Dermis microvascular lymphatic vessel endothelial cell (primary cell): Measurements from ENCODE around the gene CCDC146. TPM values are rescaled to one million over a fixed set of nuclear protein-coding genes. Genes with fewer than 3 reads are reported as not detected.
"Not testable (repeated sequence)": the region's sequence is repeated elsewhere in the genome, so short reads cannot be mapped to it uniquely, and the experiment has no call there.

ENCODE experiments used
- DNase-seq, 2 donors: peaks; one replicate each; pipeline versions ENCODE4 v3.0.0 to v3.0.0-alpha.2; 2010; ENCODE audit warnings: low read depth in 2 of 2
- total RNA-seq: library from RNA; depleted of rRNA; stranded (reverse); fragments of >200 nt; gene quantifications from 2 replicates; pipeline ENCODE4 v1.2.1, GENCODE V29; 2014

Gene CCDC146
- total RNA-seq, 1 donor from 2014 or later: 0.26 TPM

DNA sequence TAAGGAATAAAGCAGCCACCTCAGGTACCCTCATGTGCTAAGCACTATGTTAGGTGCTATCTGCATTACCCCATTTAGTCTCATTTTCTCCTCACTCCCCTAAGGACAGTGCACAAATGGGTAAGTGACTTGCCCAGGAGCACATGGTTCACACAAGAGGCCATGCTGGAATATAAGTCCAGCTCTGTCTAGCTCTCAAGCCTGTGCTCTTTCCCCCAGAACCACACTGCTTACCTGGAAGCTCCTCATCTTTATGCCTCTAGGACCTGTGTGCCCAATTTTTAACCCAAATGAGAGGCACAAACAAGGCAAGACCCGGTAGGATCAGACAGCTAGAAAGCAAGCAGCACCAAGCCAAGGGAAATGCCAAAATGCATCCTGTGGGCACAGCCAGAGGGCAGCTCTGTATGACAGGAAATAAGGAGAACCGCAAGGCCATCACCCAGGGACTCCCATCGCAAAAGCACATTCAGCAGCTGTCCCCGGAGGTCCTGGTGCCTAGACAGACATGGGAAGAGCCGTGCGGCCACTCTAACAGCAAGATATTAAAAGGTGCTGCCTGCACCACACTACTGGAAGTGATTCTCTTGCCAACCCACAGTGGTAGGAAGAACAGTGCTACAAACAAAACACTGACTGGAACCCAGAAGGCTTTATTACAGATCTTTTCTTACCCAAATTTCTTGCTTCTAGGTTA, 205.7 kb downstream of the CCDC146 start:
- peak in 1 of 2 donors; percentile 44 for DNase-seq

DNA sequence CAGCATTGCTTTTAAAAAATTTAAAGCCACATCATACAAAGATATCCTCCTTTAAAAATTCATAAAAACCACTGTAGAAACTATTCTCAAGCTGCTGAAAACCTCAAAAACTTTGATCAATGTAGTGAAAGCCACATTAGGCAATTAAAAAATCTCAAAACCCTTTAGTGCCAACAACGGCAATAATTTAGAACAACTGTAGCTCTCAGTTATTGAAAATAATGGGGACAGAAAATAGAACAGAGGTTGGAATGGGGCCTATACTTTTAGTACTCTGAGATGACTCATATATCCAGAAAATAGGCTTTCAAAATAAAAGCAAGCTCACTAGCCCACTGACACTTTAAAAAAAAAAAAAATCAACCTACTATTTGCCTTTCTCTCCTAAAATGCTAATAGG, 206.3 kb downstream of the CCDC146 start:
- DNase-seq: peak in 1 of 2 donors; percentile 49

DNA sequence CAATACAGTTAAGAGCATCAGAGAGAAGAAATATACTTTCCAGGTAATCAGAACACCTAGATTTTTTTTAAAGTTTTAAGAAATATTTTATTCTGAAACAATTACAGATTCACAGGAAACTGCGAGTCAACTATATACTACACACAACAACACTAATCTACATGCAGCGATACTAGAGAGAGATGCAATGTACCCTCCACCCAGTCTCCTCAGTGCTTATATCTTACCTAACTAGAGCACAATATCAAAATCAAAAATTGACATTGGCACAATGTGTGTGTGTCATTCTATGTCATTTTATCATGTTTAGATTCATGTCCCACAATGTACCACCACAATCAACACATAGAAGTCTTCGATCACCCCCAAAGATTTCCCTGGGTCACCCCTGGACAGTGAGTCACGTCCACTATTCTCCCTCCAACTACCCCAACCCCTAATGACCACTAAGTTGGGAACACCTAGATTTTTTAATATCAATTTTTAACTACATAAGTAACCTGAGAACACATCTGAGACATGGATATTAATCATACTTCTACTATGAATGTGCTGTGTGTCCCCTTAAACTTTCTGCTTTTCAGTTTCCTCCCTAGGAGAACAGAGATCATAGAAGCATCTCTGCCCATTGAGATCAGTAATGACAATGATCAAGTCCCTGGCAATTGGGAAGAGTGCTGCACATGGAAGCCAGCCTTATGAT, 207.2 kb downstream of the CCDC146 start:
- no peak for DNase-seq

DNA sequence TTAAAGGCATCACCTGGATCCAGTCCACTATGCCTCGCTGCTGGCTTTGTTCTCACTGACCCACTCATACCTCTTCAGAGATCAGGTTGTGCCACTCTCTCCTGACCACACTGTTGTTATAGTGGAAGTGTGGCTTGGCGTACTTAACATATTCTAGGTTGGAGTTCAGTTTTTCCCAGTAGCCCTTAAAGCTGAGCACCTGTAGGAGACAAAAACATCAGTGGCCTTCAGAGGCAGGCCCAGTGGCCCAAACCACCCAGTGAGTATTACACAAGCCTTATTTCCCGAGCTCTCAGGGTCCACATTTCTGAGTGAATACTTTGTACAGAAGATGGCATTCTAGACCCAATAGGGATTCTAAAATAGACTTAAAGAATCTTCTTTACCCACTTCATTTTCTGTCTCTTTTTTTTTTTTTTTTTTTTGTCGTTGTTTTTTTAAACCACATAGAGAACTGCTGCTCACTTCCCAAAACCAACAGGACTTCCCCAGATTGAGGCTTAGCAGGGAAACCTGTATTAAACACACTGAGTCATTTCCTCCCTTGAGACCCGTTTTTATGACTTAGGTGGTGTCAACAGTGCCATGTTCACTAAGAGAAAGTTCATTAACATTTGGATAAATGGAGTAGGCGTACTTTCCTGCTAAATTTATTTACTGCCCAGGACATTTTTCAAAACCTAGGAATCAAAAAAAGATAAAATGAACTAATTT, 207.9 kb downstream of the CCDC146 start:
- peak; percentile 90 to 94 for DNase-seq

DNA sequence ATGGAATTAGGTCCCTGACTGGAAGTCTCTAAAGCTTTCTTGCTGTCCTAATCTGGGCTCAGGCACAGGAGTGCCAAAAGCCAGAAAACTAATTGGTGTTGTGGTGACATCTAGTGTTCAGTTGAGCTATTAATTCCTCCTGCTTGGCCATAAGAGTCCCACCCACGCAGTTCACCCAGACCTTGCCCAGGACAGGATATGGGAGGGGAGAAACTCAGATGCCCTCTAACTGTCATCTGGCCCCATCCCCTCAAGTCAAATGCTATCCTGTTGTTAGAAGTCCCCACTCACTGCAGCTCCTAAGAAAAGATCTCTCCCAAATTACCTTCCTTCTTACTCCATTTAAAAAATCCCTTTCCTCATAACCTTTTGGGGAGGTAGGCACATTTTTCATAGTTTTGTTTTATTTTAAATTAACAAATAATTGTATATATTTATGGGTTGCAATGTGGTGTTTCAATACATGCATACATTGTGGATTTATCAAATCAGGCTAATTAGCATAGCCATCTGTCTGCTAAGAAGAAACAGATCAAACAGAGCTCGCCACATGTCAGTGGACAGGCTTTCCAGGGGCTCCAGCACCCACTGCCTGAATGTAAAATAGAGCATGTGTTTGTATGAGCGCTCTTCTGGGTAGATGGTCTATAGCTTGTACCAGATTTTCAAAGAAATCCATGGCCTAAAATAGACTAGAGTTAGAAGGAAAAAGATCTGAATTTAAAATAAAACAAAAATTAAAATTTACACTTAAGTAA, 209.7 kb downstream of the CCDC146 start:
- DNase-seq: peak; percentile 88 to 91

DNA sequence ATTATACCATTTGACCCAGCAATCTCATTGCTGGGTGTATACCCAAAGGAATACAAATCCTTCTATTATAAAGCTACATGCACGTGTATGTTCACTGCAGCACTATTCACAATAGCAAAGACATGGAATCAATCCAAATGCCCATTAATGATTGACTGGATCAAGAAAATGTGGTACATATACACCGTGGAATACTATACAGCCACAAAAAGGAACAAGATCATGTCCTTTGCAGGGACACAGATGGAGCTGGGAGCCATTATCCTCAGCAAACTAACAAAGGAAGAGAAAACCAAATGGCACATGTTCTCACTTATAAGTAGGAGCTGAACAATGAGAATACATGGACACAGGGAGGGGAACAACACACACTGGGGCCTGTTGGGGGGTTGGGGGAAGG, 211.6 kb downstream of the CCDC146 start:
- not testable (repeated sequence) for DNase-seq

DNA sequence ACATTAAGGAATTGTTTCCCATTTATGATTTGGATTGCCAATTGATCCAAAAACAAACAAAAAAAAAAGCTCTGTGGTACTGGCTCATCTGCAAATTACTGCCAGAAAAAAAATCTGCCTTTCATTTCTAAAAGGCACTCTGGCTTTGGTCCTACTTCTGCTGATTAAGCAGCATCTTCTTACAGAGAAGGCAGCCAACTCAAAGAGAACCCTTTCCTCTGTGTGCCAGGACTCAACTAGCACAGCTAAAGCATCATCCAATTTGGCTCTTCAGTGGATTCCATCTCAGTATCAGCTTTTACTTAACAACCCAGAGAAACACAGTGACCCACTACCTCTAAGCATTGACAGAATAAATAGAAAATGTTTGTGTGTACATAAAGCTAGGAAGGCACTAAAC, 213.2 kb downstream of the CCDC146 start:
- DNase-seq: no peak

DNA sequence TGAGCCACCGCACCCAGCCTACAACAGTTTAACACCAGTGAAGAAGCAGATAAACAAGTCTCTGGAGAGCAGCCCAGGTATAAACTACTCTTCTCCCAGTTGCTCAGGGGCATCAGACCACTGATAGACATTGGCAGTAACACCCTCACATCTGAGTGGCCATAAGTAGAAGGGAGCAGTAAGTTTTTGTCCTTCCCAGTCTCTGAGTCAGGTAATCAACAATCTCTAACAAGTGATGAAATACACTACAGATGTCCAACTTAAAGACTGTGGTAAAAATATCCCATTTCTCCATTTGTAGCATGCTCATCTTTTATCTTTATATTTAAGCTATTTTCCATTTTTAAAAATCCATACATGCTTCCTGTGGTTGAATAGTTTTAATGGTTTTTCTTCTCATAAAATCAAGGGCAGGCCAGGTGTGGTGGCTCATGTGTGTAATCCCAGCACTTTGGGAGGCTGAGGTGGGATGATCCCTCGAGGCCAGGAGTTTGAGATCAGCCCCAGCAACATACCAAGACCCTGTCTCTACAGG, 215.1 kb downstream of the CCDC146 start:
- no peak for DNase-seq

DNA sequence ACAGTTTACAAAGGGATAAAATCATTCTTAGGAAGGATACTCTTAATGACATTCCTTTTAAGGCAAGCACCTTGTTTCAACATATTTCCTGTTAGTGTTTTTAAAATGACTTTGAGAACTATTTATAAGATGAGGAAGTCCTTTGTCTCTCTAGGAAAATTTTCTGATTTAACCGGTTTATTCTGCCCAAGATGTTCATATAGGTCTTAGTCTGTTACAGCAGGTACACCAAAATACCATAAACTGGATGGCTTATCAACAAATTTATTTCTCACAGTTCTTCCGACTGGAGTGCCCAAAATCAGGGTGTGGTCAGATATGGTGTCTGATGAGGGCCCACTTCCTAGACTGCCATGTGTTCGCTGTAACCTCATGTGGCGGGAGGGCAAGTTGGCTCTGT, 215.8 kb downstream of the CCDC146 start:
- DNase-seq: no peak

DNA sequence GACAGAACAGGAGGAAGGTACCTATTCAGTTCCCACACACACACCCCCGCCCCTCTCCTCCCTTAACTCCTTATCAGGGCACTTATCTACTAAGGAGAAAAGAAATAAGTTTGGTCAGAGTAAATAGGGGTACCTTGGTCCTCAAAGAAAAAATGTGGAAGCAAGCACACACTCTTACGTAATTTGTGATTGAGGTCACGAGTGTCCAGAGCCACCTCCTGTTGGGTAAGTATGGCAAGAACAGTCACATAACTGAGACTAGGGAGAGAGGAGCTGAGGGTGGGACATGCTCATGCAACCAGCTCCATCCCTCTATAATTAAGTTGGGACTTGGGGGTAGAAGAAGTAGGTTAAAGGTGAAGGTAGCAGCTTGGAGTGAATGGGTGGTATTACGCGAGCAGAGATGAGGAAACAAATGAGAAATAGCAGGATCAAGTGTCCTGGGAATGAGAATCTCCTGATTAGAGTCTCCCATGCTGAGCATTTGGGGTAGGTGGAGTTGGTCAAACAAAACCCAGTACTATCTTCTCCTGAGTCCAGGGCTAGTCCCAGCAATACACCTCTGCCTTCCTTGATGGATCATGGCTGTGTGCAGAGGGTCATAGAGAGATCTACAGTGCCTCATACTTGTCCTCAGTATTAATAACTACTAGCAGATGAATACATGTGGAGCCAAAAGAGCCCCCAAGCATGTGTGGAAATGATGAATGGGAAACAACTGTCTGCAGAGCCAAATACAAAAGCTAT, 216.6 kb downstream of the CCDC146 start:
- no peak for DNase-seq

DNA sequence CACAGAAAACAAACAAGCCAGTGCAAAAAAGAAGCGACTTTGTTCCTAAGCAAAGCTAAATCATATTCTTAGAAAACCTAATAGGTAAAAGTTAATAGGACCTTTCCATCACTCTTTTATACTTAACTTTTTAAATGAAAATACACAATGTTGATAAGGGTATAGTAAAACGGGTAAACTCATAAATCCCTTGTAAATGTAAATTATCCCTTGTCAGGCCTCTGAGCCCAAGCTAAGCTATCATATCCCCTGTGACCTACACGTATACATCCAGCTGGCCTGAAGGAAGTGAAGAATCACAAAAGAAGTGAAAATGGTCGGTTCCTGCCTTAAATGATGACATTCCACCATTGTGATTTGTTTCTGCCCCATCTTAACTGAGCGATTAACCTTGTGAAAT, 217.3 kb downstream of the CCDC146 start:
- DNase-seq: no peak

Other genes with a start within 250 kb of the CCDC146 start
- gene SPDYE17, start 90.3 kb upstream of the CCDC146 start, total RNA-seq: not detected in 2 replicates
- gene SPDYE18, start 60.1 kb upstream of the CCDC146 start, total RNA-seq: 0.26 and 0.38 TPM in 2 replicates
- 0.13 and 0.25 TPM in 2 replicates for gene FGL2, start 77.2 kb downstream of the CCDC146 start, total RNA-seq